ENCODE measurements around the gene OXCT2.

The OXCT2 gene

GRCh38 chr1:39733161-39733560, 38.0 kb downstream of the OXCT2 start:
- DNase-seq: no peak

- no peak for DNase-seq
Measured at GRCh38 chr1:39732730-39733129, 38.4 kb downstream of the OXCT2 start.

- DNase-seq: no peak
Measured at GRCh38 chr1:39729842-39730241, 41.3 kb downstream of the OXCT2 start.

- DNase-seq: no peak
Measured at GRCh38 chr1:39729030-39729429, 42.1 kb downstream of the OXCT2 start.

GRCh38 chr1:39727932-39728317, 43.2 kb downstream of the OXCT2 start:
- no peak for DNase-seq

- DNase-seq: peak in 1 of 4 experiments; percentile 8
Measured at GRCh38 chr1:39727221-39727931, 43.8 kb downstream of the OXCT2 start.

- no peak for DNase-seq
Measured at GRCh38 chr1:39726600-39726999, 44.5 kb downstream of the OXCT2 start.

GRCh38 chr1:39722495-39722894, 48.7 kb downstream of the OXCT2 start:
- no peak for DNase-seq

GRCh38 chr1:39721664-39722063, 49.5 kb downstream of the OXCT2 start:
- DNase-seq: no peak

GRCh38 chr1:39720094-39720999, 50.8 kb downstream of the OXCT2 start:
- DNase-seq: peak; percentile 53 to 85 (median 72)

Data from suppressor macrophage (primary cell).